AG10803 (cell line): ENCODE results near the gene SPP1.

Experiments used
- DNase-seq: peaks from one replicate; pipeline ENCODE4 v3.0.0; 2010; ENCODE audit warnings: low read depth
- H3K4me3 ChIP-seq: 2 replicates; pipeline ENCODE4 v1.5.1; 2011; ENCODE audit warnings: mild to moderate bottlenecking, low read length, control low read depth
- CTCF ChIP-seq: conservative IDR thresholded peaks from 2 replicates; pipeline ENCODE4 v1.5.1; 2011; ENCODE audit warnings: mild to moderate bottlenecking, low read length, control low read depth, inconsistent platforms

The SPP1 gene

GRCh38 chr4:88027611-88028608, 52.4 kb downstream of the SPP1 start:
- TF ChIP-seq CTCF = no peak
- no peak overlapping the region for H3K4me3 ChIP-seq
- DNase-seq = peak; percentile 88

DNA sequence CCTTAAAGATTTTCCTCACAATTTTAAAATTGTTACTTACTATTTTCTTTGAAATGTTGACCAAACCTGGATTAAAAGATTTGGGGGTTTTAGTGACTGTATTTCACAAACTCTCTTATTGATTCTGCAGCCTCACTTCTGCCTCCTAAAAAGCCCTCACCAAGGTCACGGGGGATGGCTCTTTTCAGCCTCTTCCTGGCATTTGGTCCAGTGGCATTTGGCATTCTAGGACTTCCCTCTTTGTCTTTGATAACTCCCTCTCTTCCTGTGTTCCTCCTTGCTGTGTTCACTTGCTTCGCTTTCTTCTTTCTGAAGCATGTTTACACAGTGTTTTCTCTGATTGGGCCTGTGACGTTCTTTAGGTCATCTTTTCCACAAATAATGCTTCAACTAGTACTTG, 53.4 kb downstream of the SPP1 start:
- no peak for TF ChIP-seq CTCF
- DNase-seq = no peak

DNA sequence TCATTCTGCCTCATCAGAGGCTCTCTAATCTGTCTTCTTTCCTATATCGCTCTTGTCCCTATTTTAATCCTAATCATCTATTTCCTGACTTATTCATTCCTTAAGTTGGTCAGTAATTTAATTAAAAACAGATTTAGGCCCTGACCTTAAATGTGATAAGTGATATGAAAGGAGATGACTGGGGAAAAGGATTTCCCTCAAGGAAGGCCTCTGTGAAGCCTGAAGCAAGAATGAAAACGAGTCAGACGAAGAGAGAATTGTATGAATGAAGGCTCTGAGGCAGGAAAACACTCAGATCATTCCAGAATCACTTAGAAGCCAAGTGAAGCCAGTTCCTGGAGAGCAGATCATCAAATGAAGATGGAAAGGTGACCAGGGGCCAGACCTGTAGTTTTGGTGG, 54.0 kb downstream of the SPP1 start:
- no peak overlapping the region for H3K4me3 ChIP-seq
- peak; percentile 22 for DNase-seq
- no peak for TF ChIP-seq CTCF

More for the DNA sequence above, 53.4 kb downstream of the SPP1 start:
- no peak overlapping the region for H3K4me3 ChIP-seq

DNA sequence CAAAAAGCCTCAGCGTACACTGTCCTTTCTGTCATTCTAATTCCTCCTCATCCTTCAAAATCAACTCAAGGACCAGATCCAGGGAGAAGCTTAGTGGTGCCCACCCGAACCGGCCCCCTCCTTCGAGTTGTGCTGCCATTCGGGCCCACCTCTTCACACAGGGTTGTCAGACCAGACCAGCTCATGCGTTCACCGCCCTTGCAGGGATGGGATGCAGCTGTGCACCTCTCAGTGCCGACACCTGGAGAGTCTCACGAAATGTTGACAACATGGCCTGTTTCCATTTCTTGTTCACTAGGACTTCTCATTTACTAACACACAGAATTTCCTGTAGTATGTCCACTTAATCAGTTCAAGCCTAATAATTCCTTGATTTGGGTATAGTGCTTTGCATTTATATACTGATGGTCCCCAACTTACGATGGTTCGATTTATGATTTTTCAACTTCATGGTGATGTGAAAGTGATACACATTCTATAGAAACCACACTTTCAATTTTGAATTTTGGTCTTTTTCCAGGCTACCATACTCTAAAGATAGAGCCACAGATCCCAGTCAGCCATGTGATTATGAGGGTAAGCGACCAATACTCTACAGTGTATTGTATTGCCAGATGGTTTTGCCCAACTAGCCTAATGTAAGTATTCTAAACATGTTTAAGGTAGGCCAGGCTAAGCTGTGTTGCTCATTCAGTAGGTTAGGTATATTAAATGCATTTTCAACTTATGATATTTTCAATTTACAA, 55.2 kb downstream of the SPP1 start:
- no peak for TF ChIP-seq CTCF
- DNase-seq = no peak
- no peak overlapping the region for H3K4me3 ChIP-seq
